Liver (tissue), 9 donors: Measurements from ENCODE around the gene TSEN34. TPM values are rescaled to one million over a fixed set of nuclear protein-coding genes. Genes with fewer than 3 reads are reported as not detected.
"Not testable (repeated sequence)": the region's sequence is repeated elsewhere in the genome, so short reads cannot be mapped to it uniquely, and the experiment has no call there.

Experiments
- DNase-seq: peaks from one replicate; pipeline ENCODE4 v3.0.0-alpha.2; 2017; ENCODE audit warnings: low spot score
- H3K27ac ChIP-seq, 2 donors: one replicate each; pipeline ENCODE4 v1.7.0; 2013; ENCODE audit warnings: inconsistent platforms in 2 of 2, low read length in 2 of 2, control low read depth in 1 of 2, low read depth in 1 of 2, mild to moderate bottlenecking in 1 of 2
- H3K27me3 ChIP-seq, 4 donors: one replicate each; pipeline versions ENCODE4 v1.6.1 to v1.7.0; 2013; ENCODE audit warnings: low read length in 3 of 4, inconsistent platforms in 1 of 4, mild to moderate bottlenecking in 1 of 4, moderate library complexity in 1 of 4; ENCODE audit not compliant: control insufficient read depth in 4 of 4, insufficient read depth in 4 of 4
- H3K36me3 ChIP-seq, 4 donors: one replicate each; pipeline versions ENCODE4 v1.6.1 to v1.7.0; 2013; ENCODE audit warnings: low read length in 3 of 4, mild to moderate bottlenecking in 3 of 4, low read depth in 1 of 4, moderate library complexity in 1 of 4; ENCODE audit not compliant: control insufficient read depth in 4 of 4, insufficient read depth in 3 of 4
- H3K4me1 ChIP-seq, 4 donors: one replicate each; pipeline versions ENCODE4 v1.6.1 to v1.7.0; 2013; ENCODE audit warnings: low read length in 3 of 4, mild to moderate bottlenecking in 3 of 4, moderate library complexity in 1 of 4; ENCODE audit not compliant: control insufficient read depth in 4 of 4, insufficient read depth in 4 of 4
- H3K4me3 ChIP-seq, 3 donors: one replicate each; pipeline versions ENCODE4 v1.6.1 to v1.7.0; 2013; ENCODE audit warnings: low read length in 3 of 3, control low read depth in 1 of 3, low read depth in 1 of 3, mild to moderate bottlenecking in 1 of 3
- H3K9ac ChIP-seq, 2 donors: one replicate each; pipeline ENCODE4 v1.7.0; 2013; ENCODE audit warnings: low read length in 2 of 2, mild to moderate bottlenecking in 2 of 2, moderate library complexity in 2 of 2, control low read depth in 1 of 2, low read depth in 1 of 2
- H3K9me3 ChIP-seq, 4 donors: one replicate each; pipeline versions ENCODE4 v1.6.1 to v1.7.0; 2013; ENCODE audit warnings: low read length in 3 of 4; ENCODE audit not compliant: control insufficient read depth in 4 of 4
- EGR1 ChIP-seq, 2 donors: IDR thresholded peaks; 2 replicates each; pipeline ENCODE4 v1.6.1; 2016 to 2018; ENCODE audit warnings: antibody characterized with exemption in 2 of 2, low read depth in 2 of 2
- FOXA1 ChIP-seq: IDR thresholded peaks from 2 replicates; pipeline ENCODE4 v1.6.1; 2016; ENCODE audit warnings: antibody characterized with exemption
- FOXA2 ChIP-seq: IDR thresholded peaks from 2 replicates; pipeline ENCODE4 v1.6.1; 2016; ENCODE audit warnings: antibody characterized with exemption
- HNF4A ChIP-seq, 2 donors: conservative IDR thresholded peaks; 2 replicates each; pipeline ENCODE4 v1.6.1; 2016; ENCODE audit warnings: antibody characterized with exemption in 2 of 2, mild to moderate bottlenecking in 2 of 2
- MAX ChIP-seq: IDR thresholded peaks from 2 replicates; pipeline ENCODE4 v1.6.1; 2016; ENCODE audit warnings: antibody characterized with exemption
- NR2F2 ChIP-seq: IDR thresholded peaks from 2 replicates; pipeline ENCODE4 v1.6.1; 2016; ENCODE audit warnings: antibody characterized with exemption
- REST ChIP-seq: IDR thresholded peaks from 2 replicates; pipeline ENCODE4 v1.6.1; 2016; ENCODE audit warnings: antibody characterized with exemption, mild to moderate bottlenecking
- RXRA ChIP-seq, 2 donors: IDR thresholded peaks; 2 replicates each; pipeline ENCODE4 v1.6.1; 2017 to 2018; ENCODE audit warnings: antibody characterized with exemption in 2 of 2, mild to moderate bottlenecking in 1 of 2
- SP1 ChIP-seq: IDR thresholded peaks from 2 replicates; pipeline ENCODE4 v1.6.1; 2018; ENCODE audit warnings: antibody characterized with exemption, mild to moderate bottlenecking
- TAF1 ChIP-seq: conservative IDR thresholded peaks from 2 replicates; pipeline ENCODE4 v1.6.1; 2016; ENCODE audit warnings: antibody characterized with exemption, mild to moderate bottlenecking
- ZBTB33 ChIP-seq: IDR thresholded peaks from 2 replicates; pipeline ENCODE4 v1.6.1; 2016; ENCODE audit warnings: antibody characterized with exemption
- WGBS: extraction: QIAGEN DNeasy Blood & Tissue Kit; methylation state at CpG from one replicate; pipeline ENCODE4 v1.1.7; 2013; 5-methylcytosine and 5-hydroxymethylcytosine counted together
- polyA plus RNA-seq, 2 donors: library from polyadenylated mRNA; stranded (reverse) in 1 of 2; unstranded in 1 of 2; fragments of 200-250 nt in 1 of 2; fragments of >200 nt in 1 of 2; fragmentation: Nextera tagmentation in 1 of 2; extraction: Ambion mirVana in 1 of 2; gene quantifications; one replicate each; pipeline versions ENCODE4 v1.2.1 to v1.2.3, GENCODE V29; 2013 to 2015
- total RNA-seq, 2 donors: library from RNA; depleted of rRNA; stranded (reverse); fragments of >200 nt; gene quantifications; one replicate each; pipeline ENCODE4 v1.2.3, GENCODE V29; 2014
- donor health status: healthy.
- donor health status: healthy.
- donor health status: healthy.
- donor health status: healthy.
- donor health status: healthy.

TSEN34 gene
- total and polyA plus RNA-seq, 4 donors = 15.5 to 37.9 (median 24.6) TPM

DNA sequence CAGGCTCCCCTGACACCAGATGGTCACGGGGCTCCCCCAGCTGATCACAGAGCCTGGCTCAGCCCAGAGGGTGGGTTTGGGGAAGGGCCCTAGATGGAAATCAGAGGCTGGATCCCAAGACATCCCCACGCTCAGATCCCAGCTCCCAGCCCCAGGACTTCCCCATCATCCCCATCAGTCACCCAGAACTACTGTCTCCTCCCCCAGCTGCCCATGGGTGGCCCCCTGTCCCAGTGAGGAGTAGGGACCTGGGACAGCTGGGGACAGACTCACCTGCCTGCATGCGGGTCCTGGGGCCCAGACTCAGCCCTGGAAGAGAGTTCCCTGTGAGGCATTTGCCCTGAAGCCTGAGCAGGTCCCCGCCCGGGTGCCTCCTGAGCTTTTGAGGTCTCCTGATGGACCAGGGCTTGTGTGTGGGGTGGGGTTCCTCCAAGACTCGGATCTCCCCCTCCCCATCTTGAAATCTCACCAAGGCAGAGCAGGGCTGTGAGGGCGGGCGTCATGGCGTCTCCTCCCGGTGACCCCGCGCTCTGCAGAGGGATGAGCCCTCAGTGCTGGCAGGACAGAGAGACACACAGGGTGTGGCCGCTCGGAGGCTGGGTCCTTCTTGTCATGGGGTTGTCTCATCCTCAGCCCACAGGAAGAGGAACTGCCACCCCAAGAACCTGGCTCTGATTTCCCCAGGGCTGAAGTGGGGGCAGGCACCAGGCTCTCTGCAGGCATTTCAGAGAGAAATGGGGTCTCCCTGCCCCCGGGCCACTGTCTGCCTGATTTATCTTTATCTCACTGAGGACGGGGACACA, 31.6 kb downstream of the TSEN34 start, which contains the start of gene LILRB3:
Gene LILRB3 (minus strand): TSS at position 534 of the 803 bp plus-strand sequence. CDS start 31 bp downstream, at position 503.
- DNase-seq, H3K4me3 ChIP-seq, H3K4me1 ChIP-seq, H3K9ac ChIP-seq, H3K27ac ChIP-seq, H3K36me3 ChIP-seq, H3K27me3 ChIP-seq, H3K9me3 ChIP-seq: not testable (repeated sequence)
- 62% methylated on average over 16 of the region's 16 CpGs for WGBS

GRCh38 chr19:54223277-54223936, 32.3 kb downstream of the TSEN34 start:
- DNase-seq, H3K4me1 ChIP-seq, H3K9me3 ChIP-seq, H3K27me3 ChIP-seq, H3K9ac ChIP-seq, H3K27ac ChIP-seq, H3K4me3 ChIP-seq, H3K36me3 ChIP-seq: not testable (repeated sequence)
- 46% methylated on average over 14 of the region's 14 CpGs for WGBS

DNA sequence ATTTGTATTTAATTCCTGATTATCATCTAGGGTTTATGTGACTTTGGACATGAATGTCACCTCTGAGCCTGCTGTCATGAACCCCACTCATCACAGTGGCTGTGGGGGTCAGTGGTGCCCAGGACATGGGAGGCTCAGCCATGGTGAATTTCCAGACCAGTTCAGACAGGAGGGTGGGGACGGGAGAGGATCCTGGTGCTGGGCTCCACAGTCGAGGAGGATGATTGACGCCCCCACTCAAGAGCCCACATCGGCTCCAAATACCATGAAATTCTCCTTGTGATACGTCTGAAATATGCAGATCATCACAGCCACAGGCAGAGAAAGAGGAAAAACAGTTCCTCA, 32.8 kb downstream of the TSEN34 start:
- not testable (repeated sequence) for DNase-seq, H3K9ac ChIP-seq, H3K9me3 ChIP-seq, H3K4me1 ChIP-seq, H3K4me3 ChIP-seq, H3K36me3 ChIP-seq, H3K27me3 ChIP-seq, H3K27ac ChIP-seq
- 53% methylated on average over 5 of the region's 5 CpGs for WGBS

DNA sequence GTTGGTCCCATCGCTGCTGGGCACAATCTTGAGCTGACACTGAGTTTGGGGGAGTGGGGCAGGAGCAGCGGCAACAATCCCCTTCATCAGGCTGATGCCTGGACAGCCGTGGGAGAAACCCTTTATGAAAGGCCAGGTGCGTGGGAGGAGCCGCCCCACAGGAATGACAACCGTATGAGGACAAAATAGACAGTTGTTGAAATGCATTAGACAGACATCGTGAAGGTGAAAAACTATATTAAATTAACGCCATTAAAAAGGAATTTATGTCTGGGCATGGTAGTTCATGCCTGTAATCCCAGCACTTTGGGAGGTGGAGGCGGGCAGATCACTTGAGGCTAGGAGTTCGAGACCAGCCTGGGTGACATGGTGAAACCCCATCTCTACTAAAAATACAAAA, 33.5 kb downstream of the TSEN34 start:
- H3K9me3 ChIP-seq, H3K9ac ChIP-seq, DNase-seq, H3K36me3 ChIP-seq, H3K4me1 ChIP-seq, H3K27ac ChIP-seq, H3K4me3 ChIP-seq, H3K27me3 ChIP-seq: not testable (repeated sequence)
- 76% methylated on average over 10 of the region's 10 CpGs for WGBS

GRCh38 chr19:54229146-54229545, 38.0 kb downstream of the TSEN34 start:
- 88% methylated on average over 8 of the region's 8 CpGs for WGBS
- no peak for DNase-seq

More at GRCh38 chr19:54229146-54229545, 38.0 kb downstream of the TSEN34 start:
- Histone ChIP-seq H3K4me1 (no peaks in the 10 kb centered on the region), H3K9ac (no peak overlapping the region), H3K9me3 (no peaks in the 10 kb centered on the region), H3K27me3 (peaks cover 0 to 3% (median 0%) of the 10 kb centered on the region in 4 donors), H3K27ac (no peak overlapping the region), H3K4me3 (no peak overlapping the region), H3K36me3 (no peaks in the 10 kb centered on the region)
- TF ChIP-seq TAF1 (no peak), FOXA2 (no peak), RXRA (IDR thresholded peaks at IDR 0.05) (no peak), MAX (no peak), REST (no peak), EGR1 (IDR thresholded peaks at IDR 0.05; ENCODE audit: low read depth in 2 of 2) (no peak), NR2F2 (no peak), FOXA1 (no peak), ZBTB33 (no peak), HNF4A (conservative IDR thresholded peaks at IDR 0.05) (no peak), SP1 (no peak)
